Heart left ventricle (tissue), 13 donors: ENCODE measurements around the gene ANKRD30B.
"Not testable (repeated sequence)": the region's sequence is repeated elsewhere in the genome, so short reads cannot be mapped to it uniquely, and the experiment has no call there.

Experiments used
- CTCF ChIP-seq, 12 donors: fragments of 200-600 bp; sonication (generic) in 4 of 12; IDR thresholded peaks; one replicate each; pipeline versions ENCODE4 v1.5.0 to v1.8.0; 2018 to 2022; ENCODE audit warnings: antibody characterized with exemption in 12 of 12, mild to moderate bottlenecking in 5 of 12
- POLR2A ChIP-seq, 2 donors: fragments of 450-650 bp; IDR thresholded peaks; one replicate each; pipeline ENCODE4 v1.6.1; 2017; ENCODE audit warnings: antibody characterized with exemption in 2 of 2, mild to moderate bottlenecking in 2 of 2, moderate library complexity in 2 of 2
- donor health status: ischemic (EF 13 %, LVEDD 7.1; RV severe dilation, severe dysfunction).
- donor health status: DM: no; HTN: yes; CAD: no.
- donor health status: DM: no; HTN: no; CAD: no.
- donor health status: ischemic (EF 25% LVEDD 6.9; RV normal size, moderate dysfunction).
- donor health status: ischemic (EF 25% LVEDD 5.7; RV mildly dilated, moderate dysfunction).
- donor health status: ischemic (EF 35%, LVEDD 5.7; RV mildly dilated, moderate dysfunction).
- donor health status: nonischemic (EF 11% LVEDD 7.7; RV severe dilation, severe dysfunction).
- donor health status: DM: yes; HTN: yes; CAD: no.
- donor health status: PGD.
- donor health status: ischemic (EF 29% LVEDD 5.4; RV normal size, mild dysfunction).
- donor health status: nonischemic (EF 23%, LVEDD 6.1; RV moderate dilation, normal function).

DNA sequence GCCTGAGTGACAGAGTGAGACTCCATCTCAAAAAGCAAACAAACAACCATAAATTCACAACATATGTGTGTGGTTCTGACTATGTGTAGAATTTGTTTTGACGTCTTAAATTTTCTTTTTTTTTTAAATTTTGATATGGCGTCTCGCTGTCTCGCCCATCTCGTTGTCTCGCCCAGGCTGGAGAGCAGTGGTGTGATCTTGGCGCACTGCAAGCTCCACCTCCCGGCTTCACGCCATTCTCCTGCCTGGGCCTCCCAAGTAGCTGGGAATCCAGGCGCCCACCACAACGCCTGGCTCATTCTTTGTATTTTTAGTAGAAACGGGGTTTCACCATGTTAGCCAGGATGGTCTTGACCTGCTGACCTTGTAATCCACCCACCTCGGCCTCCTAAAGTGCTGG lies 63.1 kb downstream of the ANKRD30B start:
- not testable (repeated sequence) for TF ChIP-seq CTCF, POLR2A (IDR thresholded peaks at IDR 0.05)
